GM18868 (cell line): Measurements from ENCODE around the gene CSMD2.

Experiments
- ATAC-seq: cut with Tn5 transposase; IDR thresholded peaks from one replicate; pipeline ENCODE4 v1.9.1; 2021; ENCODE audit warnings: mild to moderate bottlenecking, moderate library complexity; ENCODE audit not compliant: unreplicated experiment

Gene CSMD2

GRCh38 chr1:33764149-33764548, 400.9 kb downstream of the CSMD2 start:
- no peak for ATAC-seq

- ATAC-seq: no peak
Measured at GRCh38 chr1:33763406-33763805, 401.6 kb downstream of the CSMD2 start.

GRCh38 chr1:33762962-33763361, 402.1 kb downstream of the CSMD2 start:
- no peak for ATAC-seq

GRCh38 chr1:33762109-33762830, 402.8 kb downstream of the CSMD2 start:
- ATAC-seq: no peak

GRCh38 chr1:33758698-33759097, 406.3 kb downstream of the CSMD2 start:
- ATAC-seq: no peak

GRCh38 chr1:33753087-33753856, 411.8 kb downstream of the CSMD2 start:
- ATAC-seq: no peak

GRCh38 chr1:33745942-33746341, 419.1 kb downstream of the CSMD2 start:
- no peak for ATAC-seq

GRCh38 chr1:33743221-33743998, 421.6 kb downstream of the CSMD2 start:
- ATAC-seq: no peak

- no peak for ATAC-seq
Measured at GRCh38 chr1:33742663-33743062, 422.4 kb downstream of the CSMD2 start.

- ATAC-seq: no peak
Measured at GRCh38 chr1:33741749-33742148, 423.3 kb downstream of the CSMD2 start.

- no peak for ATAC-seq
Measured at GRCh38 chr1:33740040-33740744, 424.8 kb downstream of the CSMD2 start.

GRCh38 chr1:33738976-33739375, 426.1 kb downstream of the CSMD2 start:
- no peak for ATAC-seq

- ATAC-seq: no peak
Measured at GRCh38 chr1:33738536-33738935, 426.5 kb downstream of the CSMD2 start.

GRCh38 chr1:33736496-33736895, 428.5 kb downstream of the CSMD2 start:
- ATAC-seq: no peak

GRCh38 chr1:33735624-33736023, 429.4 kb downstream of the CSMD2 start:
- no peak for ATAC-seq

- ATAC-seq: no peak
Measured at GRCh38 chr1:33727310-33727709, 437.7 kb downstream of the CSMD2 start.

GRCh38 chr1:33726274-33726804, 438.7 kb downstream of the CSMD2 start:
- no peak for ATAC-seq

GRCh38 chr1:33725556-33726160, 439.4 kb downstream of the CSMD2 start:
- ATAC-seq: no peak

- ATAC-seq: no peak
Measured at GRCh38 chr1:33725037-33725436, 440.0 kb downstream of the CSMD2 start.

GRCh38 chr1:33724348-33724747, 440.7 kb downstream of the CSMD2 start:
- ATAC-seq: no peak
